Hippocampal formation (tissue), 2 donors: ENCODE measurements around the gene DNAH11.

ENCODE experiments used
- DNase-seq, 2 donors: peaks; one replicate each; lab custom pipeline; 2025; lab: John Stamatoyannopoulos, UW

DNAH11 gene

GRCh38 chr7:21548491-21548890 lies 5.7 kb downstream of the DNAH11 start:
- DNase-seq = no peak

- no peak for DNase-seq
Measured at GRCh38 chr7:21550076-21550475, 7.2 kb downstream of the DNAH11 start.

DNA sequence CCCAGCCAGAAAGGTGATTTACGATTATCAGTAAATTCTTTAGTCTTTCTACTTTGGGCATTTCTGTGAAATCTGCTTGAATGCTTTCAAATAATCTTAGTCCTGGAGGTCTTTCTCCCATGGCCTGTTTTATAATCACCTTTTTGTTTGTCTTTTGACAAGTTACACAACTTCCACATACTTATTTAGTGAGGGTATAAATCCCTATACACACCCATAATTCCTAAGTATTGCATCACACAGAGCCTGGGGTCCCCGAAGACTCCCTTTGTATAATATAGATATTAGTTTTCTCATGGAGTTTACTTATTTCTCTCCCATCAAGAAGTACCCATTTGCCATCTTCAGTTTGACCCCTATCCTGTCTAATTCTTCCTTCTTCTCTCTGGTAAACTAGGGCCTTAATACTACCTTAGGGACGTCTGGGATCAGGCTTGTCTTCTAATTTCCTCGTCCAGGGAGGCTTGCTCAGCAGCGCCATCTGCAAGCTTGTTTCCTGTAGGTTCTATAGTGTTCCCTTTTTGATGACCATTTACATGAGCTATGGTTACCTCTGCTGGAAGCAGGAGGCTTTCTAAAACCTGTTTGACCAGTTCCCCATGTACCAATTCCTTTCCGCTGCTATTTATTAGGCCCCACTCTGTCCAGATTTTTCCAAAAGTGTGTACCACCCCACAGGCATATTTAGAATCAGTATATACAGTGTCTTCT lies 8.1 kb downstream of the DNAH11 start:
- DNase-seq = no peak

- no peak for DNase-seq
Measured at GRCh38 chr7:21562385-21562784, 19.5 kb downstream of the DNAH11 start.

- DNase-seq = no peak
Measured at GRCh38 chr7:21565614-21566013, 22.8 kb downstream of the DNAH11 start.

- no peak for DNase-seq
Measured at GRCh38 chr7:21566094-21566493, 23.3 kb downstream of the DNAH11 start.

- DNase-seq = no peak
Measured at GRCh38 chr7:21568762-21569161, 25.9 kb downstream of the DNAH11 start.

DNA sequence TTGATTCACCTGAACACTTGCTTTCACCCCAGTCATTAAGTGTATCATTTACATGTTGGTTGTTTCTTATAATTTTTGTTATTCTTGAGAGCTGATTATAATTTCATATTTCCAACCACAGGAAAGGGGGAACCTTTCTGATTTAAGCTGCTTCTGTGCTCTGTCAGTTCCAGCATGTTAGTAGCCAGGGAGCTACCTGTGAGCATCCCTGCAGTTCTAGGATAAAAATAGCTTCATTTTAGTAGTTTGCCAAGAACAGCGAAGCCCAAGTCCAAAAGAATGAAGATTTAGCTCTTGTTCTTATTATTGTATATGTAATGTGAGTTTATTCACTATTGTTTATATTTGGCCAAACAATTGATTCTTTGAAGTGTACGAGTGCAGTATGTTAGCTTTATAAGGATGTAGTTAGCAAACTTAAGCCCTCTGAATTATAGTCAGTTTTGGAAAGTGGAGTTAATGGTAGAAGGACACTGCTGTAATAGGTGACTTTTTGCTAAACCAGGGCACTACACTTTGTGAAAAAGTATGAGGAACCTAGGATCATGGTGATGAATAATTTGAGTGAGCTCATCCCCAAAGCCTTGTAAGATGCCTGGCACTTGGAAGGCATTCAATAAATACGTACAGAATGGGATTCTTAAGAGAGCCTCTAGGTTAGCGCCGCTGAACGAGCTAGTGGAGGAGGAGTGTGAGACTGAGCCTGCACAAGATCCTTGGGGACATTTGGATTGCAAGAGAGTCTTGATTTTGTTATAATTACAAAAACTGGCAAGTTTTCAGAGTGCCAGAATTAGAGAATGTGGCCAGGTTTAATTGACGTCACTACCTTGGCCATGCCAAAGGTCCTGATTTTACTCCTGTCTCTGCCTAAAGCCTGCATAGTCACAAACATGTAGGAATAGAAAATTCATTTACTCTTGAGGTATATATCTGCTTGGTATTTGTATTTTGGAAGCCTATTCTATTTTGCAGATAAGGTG lies 29.8 kb downstream of the DNAH11 start:
- no peak for DNase-seq

DNA sequence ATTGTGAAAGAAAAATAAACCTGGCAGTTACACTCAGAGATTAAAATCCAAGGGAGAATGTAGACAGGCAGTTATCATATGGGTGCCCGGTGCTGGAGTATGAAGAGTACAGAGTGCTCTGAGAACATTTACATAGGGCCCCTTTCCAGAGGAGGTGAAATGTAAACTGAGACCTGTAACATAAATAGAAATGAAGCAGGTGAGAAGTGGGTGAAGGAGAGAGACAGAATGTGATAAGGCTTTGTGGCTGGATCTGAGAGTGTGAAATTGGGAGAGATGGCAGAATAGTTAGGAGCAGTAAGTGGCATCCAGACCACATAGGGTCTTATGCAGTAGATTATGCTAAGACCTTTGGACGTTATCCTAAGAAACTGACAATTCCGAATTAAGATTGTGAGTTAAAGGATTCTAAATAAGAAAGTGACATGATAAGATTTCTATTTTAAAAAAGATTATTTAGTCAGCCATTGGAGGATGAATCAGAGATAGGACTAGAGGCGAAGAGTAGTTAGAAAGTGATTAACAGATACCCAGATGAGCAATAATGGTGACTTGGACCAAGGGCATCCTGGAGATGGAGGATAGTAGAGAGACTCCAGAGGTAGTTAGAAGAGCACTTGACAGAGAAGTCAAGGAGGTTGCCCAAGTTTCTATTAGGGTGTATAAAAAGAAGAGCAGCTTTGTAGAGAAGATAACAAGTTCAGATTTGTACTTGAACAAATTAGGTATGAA lies 36.7 kb downstream of the DNAH11 start:
- DNase-seq = no peak

GRCh38 chr7:21580073-21580521 lies 37.3 kb downstream of the DNAH11 start:
- DNase-seq = no peak

- no peak for DNase-seq
Measured at GRCh38 chr7:21585070-21585724, 42.4 kb downstream of the DNAH11 start.

DNA sequence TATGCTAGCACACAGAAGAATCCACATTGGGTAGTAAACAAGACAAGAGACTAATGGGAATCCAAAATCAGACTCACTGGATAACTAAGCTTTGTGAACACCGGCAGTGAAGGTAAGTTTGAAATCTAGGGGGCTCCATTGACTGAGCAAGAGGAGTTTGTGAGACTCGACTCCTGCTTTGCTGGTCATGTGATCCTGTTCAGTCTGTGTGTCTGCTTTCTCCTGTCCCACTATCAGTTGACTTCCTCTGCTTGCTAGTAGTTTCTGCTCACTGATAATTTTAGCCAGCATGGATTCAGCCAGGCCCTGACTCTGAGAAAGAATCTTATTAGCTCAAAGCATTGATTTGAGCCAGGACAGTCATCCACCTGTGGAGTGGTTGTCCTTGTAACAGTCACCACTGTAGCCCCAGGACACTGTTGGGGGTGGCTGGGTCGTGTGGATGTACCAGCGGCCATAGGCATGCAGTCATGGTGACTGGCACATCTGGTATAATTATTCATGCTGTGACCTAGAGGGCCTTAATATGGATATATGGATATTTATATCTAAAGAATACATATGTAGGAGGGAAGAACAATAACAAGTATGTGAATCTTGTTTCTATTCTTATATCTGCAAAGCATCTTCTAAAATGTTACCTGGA lies 44.4 kb downstream of the DNAH11 start:
- DNase-seq = no peak

- DNase-seq = no peak
Measured at GRCh38 chr7:21596801-21597200, 54.0 kb downstream of the DNAH11 start.

DNA sequence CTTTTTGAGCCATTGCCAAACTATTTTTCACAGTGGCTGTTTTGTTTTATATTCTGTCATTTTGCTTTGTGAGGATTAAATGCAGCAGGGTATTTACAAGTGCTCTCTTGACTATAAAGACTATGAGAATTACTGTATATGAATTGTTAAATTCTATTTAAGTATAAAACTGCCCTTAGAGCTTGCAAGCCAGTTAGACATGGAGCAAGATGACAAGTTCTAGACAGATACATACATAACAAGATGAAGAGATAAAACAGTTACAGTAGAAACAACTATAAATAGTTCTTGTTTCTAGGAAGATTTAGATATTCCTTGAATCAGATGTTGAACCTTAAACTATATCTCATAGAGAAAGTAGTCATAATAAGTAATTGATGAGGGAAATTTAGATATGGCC lies 60.6 kb downstream of the DNAH11 start:
- DNase-seq = no peak

- no peak for DNase-seq
Measured at GRCh38 chr7:21603972-21604749, 61.3 kb downstream of the DNAH11 start.

DNA sequence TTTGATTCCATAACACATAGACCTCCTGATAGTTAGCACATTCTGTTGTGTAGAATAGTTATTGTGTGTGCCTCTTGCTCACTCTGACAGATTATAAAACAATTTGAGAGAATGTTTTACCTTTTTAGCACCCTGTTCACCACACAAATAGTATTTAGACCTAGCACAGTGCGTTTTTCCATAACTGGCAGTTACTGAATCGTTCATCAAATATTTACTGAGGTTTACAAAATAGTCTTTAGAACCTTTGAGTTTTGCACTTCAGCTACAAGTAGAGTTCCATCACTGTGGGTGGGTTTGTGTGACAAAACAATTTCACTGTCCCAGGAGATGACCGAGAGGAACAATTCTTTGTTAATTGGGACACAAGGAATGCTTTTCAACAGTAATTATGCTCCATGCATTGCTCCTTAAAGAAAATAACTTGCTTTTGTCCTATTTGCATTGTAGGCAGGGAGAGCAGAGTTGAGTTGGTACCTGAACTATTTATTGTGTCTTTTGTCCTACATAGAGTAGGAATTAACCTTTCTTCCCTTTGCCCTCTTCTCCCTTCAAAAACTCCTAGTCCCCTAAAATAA lies 62.3 kb downstream of the DNAH11 start:
- DNase-seq = no peak

- no peak for DNase-seq
Measured at GRCh38 chr7:21608465-21608864, 65.6 kb downstream of the DNAH11 start.

- DNase-seq = no peak
Measured at GRCh38 chr7:21611129-21611528, 68.3 kb downstream of the DNAH11 start.

DNA sequence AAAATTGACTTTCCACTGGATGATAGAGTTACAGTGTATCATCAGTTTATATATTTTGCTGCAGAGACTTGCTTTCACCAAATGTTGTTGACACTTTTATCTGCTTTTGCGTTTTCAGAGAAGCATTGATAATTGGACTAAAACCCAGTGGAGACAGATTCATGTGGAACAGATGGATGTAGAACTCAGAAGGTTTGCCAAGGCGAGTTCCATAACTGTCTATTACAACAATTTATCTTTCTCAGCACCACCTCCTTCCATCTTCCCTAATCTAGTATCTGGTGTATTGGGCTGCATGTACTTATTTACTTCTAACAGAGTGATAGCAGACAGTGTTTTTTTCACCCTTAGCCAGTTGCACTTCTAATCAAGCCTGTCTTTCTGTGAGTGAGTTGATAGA lies 73.3 kb downstream of the DNAH11 start:
- DNase-seq = no peak

DNA sequence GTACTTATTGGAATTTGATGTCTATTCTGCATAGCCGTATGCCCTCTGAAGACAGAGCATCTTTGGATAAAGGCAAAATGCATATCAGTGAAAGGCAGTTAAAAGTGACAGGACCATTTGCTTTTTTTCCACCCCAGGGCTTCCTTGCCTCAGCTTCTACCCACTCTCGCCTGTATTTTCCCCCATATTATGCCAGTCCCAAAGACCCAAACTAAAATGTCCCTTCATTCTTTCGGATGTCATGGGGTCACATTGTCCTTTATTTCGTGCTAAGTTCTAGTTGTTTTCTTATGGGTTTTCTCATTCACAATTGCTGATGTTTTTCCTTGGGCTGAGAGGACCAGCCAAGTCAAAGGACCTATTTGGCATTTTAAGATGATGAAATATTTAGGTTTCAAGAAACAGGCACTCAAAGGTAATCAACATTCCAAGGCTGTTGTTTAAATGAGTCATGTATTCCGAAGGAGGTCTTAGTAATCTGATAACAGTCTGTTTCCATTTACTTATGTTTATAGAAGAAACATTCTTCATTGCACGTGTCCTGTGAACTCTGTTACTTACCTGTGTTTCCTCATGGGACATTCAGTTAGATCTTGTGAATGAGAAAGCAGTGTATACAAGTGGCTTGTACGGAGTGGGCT lies 74.1 kb downstream of the DNAH11 start:
- no peak for DNase-seq
